C4-2B (cell line): ENCODE results near the gene MAML3.

Experiments
- CTCF ChIP-seq: fragments of 450-650 bp; conservative IDR thresholded peaks from 2 replicates; pipeline ENCODE4 v1.5.1; 2017; ENCODE audit warnings: mild to moderate bottlenecking
- ZFX ChIP-seq: fragments of 450-650 bp; IDR thresholded peaks from 2 replicates; pipeline ENCODE4 v1.6.1; 2017

GRCh38 chr4:139785356-139785755 lies 368.6 kb downstream of the MAML3 start:
- TF ChIP-seq CTCF, result no peak
- TF ChIP-seq ZFX, result no peak
